SK-N-SH (cell line): ENCODE measurements around the gene CCDC169. TPM values are rescaled to one million over a fixed set of nuclear protein-coding genes. Genes with fewer than 3 reads are reported as not detected.

Experiments
- CTCF ChIA-PET: fragments of 300-600, 350-600 bp; formaldehyde crosslinking; extraction: SDS; loops from one replicate; lab custom pipeline; 2021; lab: Yijun Ruan, JAX
- POLR2A ChIA-PET: fragments of 350-600 bp; sonication (Branson Sonifier 250); formaldehyde crosslinking; extraction: SDS; loops from one replicate; lab custom pipeline; 2020; ENCODE audit warnings: antibody characterized with exemption, inconsistent platforms; lab: Yijun Ruan, JAX
- DNase-seq: peaks from one replicate; pipeline ENCODE4 v3.0.0; 2012
- H2AFZ ChIP-seq: fragments of 200-600 bp; sonication (generic); 2 replicates; pipeline ENCODE4 v1.8.1; 2016; ENCODE audit warnings: antibody characterized with exemption, mild to moderate bottlenecking, low read depth
- H3F3A ChIP-seq: fragments of 200-600 bp; sonication (generic); replicated peaks from 2 replicates; pipeline ENCODE3; 2016; ENCODE audit warnings: antibody characterized with exemption, mild to moderate bottlenecking; ENCODE audit not compliant: insufficient read depth
- H3K27ac ChIP-seq, 2 experiments: fragments of 200-500 bp in 1 of 2; fragments of 200-600 bp in 1 of 2; sonication (Bioruptor generic) in 1 of 2; sonication (generic), shearing (Covaris generic) in 1 of 2; 2 replicates each; pipeline versions ENCODE4 v1.5.1 to v1.6.1; 2014 to 2016; ENCODE audit warnings: low read depth in 2 of 2, inconsistent platforms in 1 of 2, low read length in 1 of 2, mild to moderate bottlenecking in 1 of 2, mixed read lengths in 1 of 2
- H3K27me3 ChIP-seq: fragments of 200-600 bp; sonication (generic), shearing (Covaris generic); 2 replicates; pipeline ENCODE4 v1.6.1; 2016; ENCODE audit warnings: mixed run types; ENCODE audit not compliant: insufficient read depth
- H3K36me3 ChIP-seq, 2 experiments: fragments of 200-500 bp in 1 of 2; fragments of 200-600 bp in 1 of 2; sonication (Bioruptor generic) in 1 of 2; sonication (generic) in 1 of 2; replicated peaks in 1 of 2; 2 replicates each; pipeline versions ENCODE3 to v1.5.1; 2014 to 2016; ENCODE audit warnings: low read length in 1 of 2, mild to moderate bottlenecking in 1 of 2; ENCODE audit not compliant: insufficient read depth in 2 of 2, control insufficient read depth in 1 of 2
- H3K4me1 ChIP-seq, 2 experiments: fragments of 200-500 bp in 1 of 2; fragments of 200-600 bp in 1 of 2; sonication (Bioruptor generic) in 1 of 2; sonication (generic), shearing (Covaris generic) in 1 of 2; 2 replicates each; pipeline versions ENCODE4 v1.5.1 to v1.6.1; 2014 to 2016; ENCODE audit warnings: low read depth in 1 of 2, low read length in 1 of 2, mixed run types in 1 of 2; ENCODE audit not compliant: insufficient read depth in 2 of 2, control insufficient read depth in 1 of 2
- H3K4me2 ChIP-seq: fragments of 200-600 bp; sonication (generic), shearing (Covaris generic); 2 replicates; pipeline ENCODE4 v1.6.1; 2017; ENCODE audit warnings: mixed run types
- H3K4me3 ChIP-seq, 2 experiments: fragments of 200-500 bp in 1 of 2; fragments of 200-600 bp in 1 of 2; sonication (Bioruptor generic) in 1 of 2; sonication (generic), shearing (Covaris generic) in 1 of 2; 2 replicates each; pipeline versions ENCODE4 v1.5.1 to v1.8.1; 2014 to 2016; ENCODE audit warnings: low read depth in 2 of 2, inconsistent platforms in 1 of 2, low read length in 1 of 2, mild to moderate bottlenecking in 1 of 2, mixed read lengths in 1 of 2, moderate library complexity in 1 of 2
- H3K79me2 ChIP-seq: fragments of 200-600 bp; sonication (generic); 2 replicates; pipeline ENCODE4 v1.8.1; 2017; ENCODE audit warnings: mild to moderate bottlenecking; ENCODE audit not compliant: insufficient read depth
- H3K9ac ChIP-seq: fragments of 200-600 bp; sonication (generic); 2 replicates; pipeline ENCODE4 v1.6.1; 2017; ENCODE audit warnings: mixed run types
- H3K9me2 ChIP-seq: fragments of 200-600 bp; sonication (generic); 2 replicates; pipeline ENCODE4 v1.6.1; 2017; ENCODE audit warnings: mixed run types
- H3K9me3 ChIP-seq: fragments of 200-600 bp; sonication (generic); 2 replicates; pipeline ENCODE4 v1.6.1; 2017; ENCODE audit warnings: mixed run types, mild to moderate bottlenecking, moderate library complexity
- H4K20me1 ChIP-seq: fragments of 200-600 bp; sonication (generic); 2 replicates; pipeline ENCODE4 v1.6.1; 2017; ENCODE audit warnings: mild to moderate bottlenecking, mixed run types; ENCODE audit not compliant: insufficient read depth
- CHD2 ChIP-seq: fragments of 150-350 bp; IDR thresholded peaks from 2 replicates; pipeline ENCODE4 v1.6.1; 2018; ENCODE audit warnings: low read length; ENCODE audit not compliant: partially characterized antibody
- CTCF ChIP-seq: fragments of 200-600 bp; sonication (generic); IDR thresholded peaks from 2 replicates; pipeline ENCODE4 v1.6.1; 2017; ENCODE audit warnings: antibody characterized with exemption, mild to moderate bottlenecking, moderate library complexity
- ELF1 ChIP-seq: IDR thresholded peaks from 2 replicates; pipeline ENCODE4 v1.4.0; 2012
- FOSL2 ChIP-seq: IDR thresholded peaks from 2 replicates; pipeline ENCODE4 v1.4.0; 2012; ENCODE audit warnings: low read depth, mild to moderate bottlenecking, moderate library complexity, borderline replicate concordance
- FOXJ3 ChIP-seq: sonication (generic); formaldehyde crosslinking; IDR thresholded peaks from 2 replicates; pipeline ENCODE4 v1.5.1; 2020; ENCODE audit warnings: mild to moderate bottlenecking, missing genetic modification reagents
- FOXM1 ChIP-seq: IDR thresholded peaks from 2 replicates; pipeline ENCODE4 v1.4.0; 2012; ENCODE audit warnings: low read depth, mild to moderate bottlenecking
- IRF3 ChIP-seq: fragments of 150-350 bp; IDR thresholded peaks from 2 replicates; pipeline ENCODE4 v1.6.1; 2016; ENCODE audit warnings: mild to moderate bottlenecking, low read depth, low read length
- NFIC ChIP-seq: IDR thresholded peaks from 2 replicates; pipeline ENCODE4 v1.4.0; 2012; ENCODE audit warnings: borderline replicate concordance
- PBX3 ChIP-seq: IDR thresholded peaks from 2 replicates; pipeline ENCODE4; 2012
- POLR2AphosphoS5 ChIP-seq: IDR thresholded peaks from 2 replicates; pipeline ENCODE4 v1.6.1; 2012; ENCODE audit warnings: low read depth, low read length
- RAD21 ChIP-seq: IDR thresholded peaks from 2 replicates; pipeline ENCODE4 v1.6.1; 2012; ENCODE audit warnings: mild to moderate bottlenecking, low read length
- RFX5 ChIP-seq: IDR thresholded peaks from 2 replicates; pipeline ENCODE4 v1.6.1; 2012; ENCODE audit warnings: mild to moderate bottlenecking, improper control_type of control experiment, low read length
- SIN3A ChIP-seq: IDR thresholded peaks from 2 replicates; pipeline ENCODE4 v1.6.1; 2012; ENCODE audit warnings: low read depth, mild to moderate bottlenecking, low read length, moderate library complexity, borderline replicate concordance
- SMC3 ChIP-seq: IDR thresholded peaks from 2 replicates; pipeline ENCODE4 v1.6.1; 2012; ENCODE audit warnings: low read depth, low read length, improper control_type of control experiment
- TAF1 ChIP-seq: IDR thresholded peaks from 2 replicates; pipeline ENCODE4 v1.6.1; 2012; ENCODE audit warnings: low read depth, mild to moderate bottlenecking, low read length, moderate library complexity, borderline replicate concordance
- TCF12 ChIP-seq: IDR thresholded peaks from 2 replicates; pipeline ENCODE4 v1.4.0; 2012
- USF1 ChIP-seq: IDR thresholded peaks from 2 replicates; pipeline ENCODE4 v1.4.0; 2012; ENCODE audit warnings: low read depth, borderline replicate concordance
- YY1 ChIP-seq: IDR thresholded peaks from 2 replicates; pipeline ENCODE4 v1.4.0; 2012; ENCODE audit warnings: low read depth, mild to moderate bottlenecking
- WGBS: methylation state at CpG from one replicate; pipeline ENCODE4 v1.1.6; 2017; ENCODE audit warnings: low lambda C conversion rate; 5-methylcytosine and 5-hydroxymethylcytosine counted together
- polyA plus RNA-seq, 3 experiments: library from polyadenylated mRNA; depleted of rRNA; stranded (reverse); fragments of >200 nt; gene quantifications; 2 replicates each; pipeline ENCODE4 v1.2.3, GENCODE V29; 2012

CCDC169 gene
- polyA plus RNA-seq, 1 of the 3 experiments (the other 2 are of a cell fraction) = 1.8 TPM

- CTCF ChIA-PET = no interaction called here
- no peak for TF ChIP-seq RAD21
- TF ChIP-seq, all 33 proteins: peak for 0
Observed at GRCh38 chr13:36212789-36213188, 84.8 kb downstream of the CCDC169 start.

GRCh38 chr13:36211567-36211966, 86.0 kb downstream of the CCDC169 start:
- Histone ChIP-seq H3K9me2 (no peaks in the 10 kb centered on the region), H3K27me3 (no peaks in the 10 kb centered on the region), H3K4me1 (no peaks in the 10 kb centered on the region), H3F3A (no peaks in the 10 kb centered on the region), H3K36me3 (no peaks in the 10 kb centered on the region), H3K4me2 (no peak overlapping the region), H3K9me3 (no peaks in the 10 kb centered on the region)
- POLR2A ChIA-PET = no interaction called here
- DNase-seq = no peak
- TF ChIP-seq POLR2AphosphoS5 (no peak), PBX3 (no peak), SIN3A (no peak), IRF3 (no peak), FOXM1 (no peak), NFIC (no peak), CHD2 (no peak), TAF1 (no peak), USF1 (no peak), CTCF (no peak), FOSL2 (no peak), RFX5 (no peak), YY1 (no peak), ELF1 (no peak), TCF12 (no peak), FOXJ3 (CRISPR knock-in tag) (no peak), SMC3 (no peak), RAD21 (no peak)
- TF ChIP-seq, all 33 proteins: peak for 0
- H2AFZ ChIP-seq = no peak overlapping the region
- H4K20me1 ChIP-seq = no peaks in the 10 kb centered on the region
- WGBS = 81% methylated on average over 4 of the region's 4 CpGs
- no peak overlapping the region for H3K4me3 ChIP-seq
- no peak overlapping the region for H3K27ac ChIP-seq
- H3K9ac ChIP-seq = no peak overlapping the region
- CTCF ChIA-PET = no interaction called here
- no peaks in the 10 kb centered on the region for H3K79me2 ChIP-seq

More at GRCh38 chr13:36212789-36213188, 84.8 kb downstream of the CCDC169 start:
- Histone ChIP-seq H3K4me1 (no peaks in the 10 kb centered on the region), H3K27me3 (no peaks in the 10 kb centered on the region), H3K4me2 (no peak overlapping the region), H3K9me2 (no peaks in the 10 kb centered on the region), H3K9ac (no peak overlapping the region), H4K20me1 (no peaks in the 10 kb centered on the region), H3K36me3 (no peaks in the 10 kb centered on the region), H3F3A (no peaks in the 10 kb centered on the region), H3K79me2 (no peaks in the 10 kb centered on the region), H3K9me3 (no peaks in the 10 kb centered on the region), H3K27ac (no peak overlapping the region; a peak in 1 of 4 replicates), H2AFZ (no peak overlapping the region), H3K4me3 (no peak overlapping the region)
- POLR2A ChIA-PET = no interaction called here
- 89% methylated on average over 3 of the region's 3 CpGs for WGBS
- no peak for DNase-seq
